ENCODE data around the gene BCL6. TPM values are rescaled to one million over a fixed set of nuclear protein-coding genes. Genes with fewer than 3 reads are reported as not detected.
"Not testable (repeated sequence)": the region's sequence is repeated elsewhere in the genome, so short reads cannot be mapped to it uniquely, and the experiment has no call there.

The BCL6 gene
- total and polyA plus RNA-seq, 2 experiments from 2014 or later: 32.0 to 46.5 TPM

- H3K36me3 ChIP-seq (replicated peaks; ENCODE audit: insufficient read depth, low read depth): no peaks in the 10 kb centered on the region
- H3K27ac ChIP-seq: no peak overlapping the region
- H3K9me2 ChIP-seq (replicated peaks; ENCODE audit: insufficient read depth): no peaks in the 10 kb centered on the region
- H4K20me1 ChIP-seq (ENCODE audit: insufficient read depth, poor library complexity, severe bottlenecking): no peaks in the 10 kb centered on the region
- H3K4me2 ChIP-seq: no peak overlapping the region
- H3K27me3 ChIP-seq: no peaks in the 10 kb centered on the region
- no peak for TF ChIP-seq EZH2 (IDR thresholded peaks at IDR 0.05; ENCODE audit: borderline replicate concordance)
- H3K4me3 ChIP-seq: no peak overlapping the region
- no peaks in the 10 kb centered on the region for H3K79me2 ChIP-seq
- no peaks in the 10 kb centered on the region for H3K4me1 ChIP-seq (ENCODE audit: insufficient read depth)
- no peak overlapping the region for H2AFZ ChIP-seq
- no peaks in the 10 kb centered on the region for H3K9me3 ChIP-seq (ENCODE audit: low read depth)
- 84% methylated on average over 1 of the region's 1 CpG for WGBS (ENCODE audit: low lambda C conversion rate, missing lambda C conversion rate)
- DNase-seq (ENCODE audit: low spot score): no peak
Measured at GRCh38 chr3:187684444-187684843, 60.8 kb downstream of the BCL6 start.

- H3K9me3 ChIP-seq (ENCODE audit: low read depth); H3K4me3 ChIP-seq; H4K20me1 ChIP-seq (ENCODE audit: insufficient read depth, poor library complexity, severe bottlenecking); H3K79me2 ChIP-seq; DNase-seq (ENCODE audit: low spot score); H3K4me1 ChIP-seq (ENCODE audit: insufficient read depth); H2AFZ ChIP-seq; H3K36me3 ChIP-seq (replicated peaks; ENCODE audit: insufficient read depth, low read depth); H3K4me2 ChIP-seq; H3K9me2 ChIP-seq (replicated peaks; ENCODE audit: insufficient read depth); H3K27me3 ChIP-seq; H3K27ac ChIP-seq: not testable (repeated sequence)
- WGBS (ENCODE audit: low lambda C conversion rate, missing lambda C conversion rate): 85% methylated on average over 11 of the region's 11 CpGs
Measured at GRCh38 chr3:187681756-187682155, 63.5 kb downstream of the BCL6 start.

- Histone ChIP-seq H3K4me1 (ENCODE audit: insufficient read depth) (no peaks in the 10 kb centered on the region), H3K27ac (no peak overlapping the region), H3K36me3 (replicated peaks; ENCODE audit: insufficient read depth, low read depth) (no peaks in the 10 kb centered on the region), H3K9me3 (ENCODE audit: low read depth) (no peaks in the 10 kb centered on the region), H3K79me2 (no peaks in the 10 kb centered on the region), H2AFZ (no peak overlapping the region), H3K4me2 (peak overlapping the region; percentile 32), H3K9me2 (replicated peaks; ENCODE audit: insufficient read depth) (no peaks in the 10 kb centered on the region), H4K20me1 (ENCODE audit: insufficient read depth, poor library complexity, severe bottlenecking) (no peaks in the 10 kb centered on the region), H3K4me3 (no peak overlapping the region), H3K27me3 (no peaks in the 10 kb centered on the region)
- TF ChIP-seq CTCF (IDR thresholded peaks at IDR 0.05; ENCODE audit: poor library complexity): peak; percentile 88
- no peak for TF ChIP-seq EZH2phosphoT487 (IDR thresholded peaks at IDR 0.05; ENCODE audit: low read depth, severe bottlenecking, unreplicated experiment)
- TF ChIP-seq EZH2 (IDR thresholded peaks at IDR 0.05; ENCODE audit: borderline replicate concordance): no peak
- 27% methylated on average over 7 of the region's 7 CpGs for WGBS (ENCODE audit: low lambda C conversion rate, missing lambda C conversion rate)
- peak; percentile 87 for DNase-seq (ENCODE audit: low spot score)
Measured at GRCh38 chr3:187679638-187680396, 65.5 kb downstream of the BCL6 start.

- Histone ChIP-seq H3K9me2 (replicated peaks; ENCODE audit: insufficient read depth) (no peaks in the 10 kb centered on the region), H3K79me2 (no peaks in the 10 kb centered on the region), H3K4me2 (peak overlapping the region; percentile 32), H3K9me3 (ENCODE audit: low read depth) (no peaks in the 10 kb centered on the region), H3K36me3 (replicated peaks; ENCODE audit: insufficient read depth, low read depth) (no peaks in the 10 kb centered on the region), H3K4me1 (ENCODE audit: insufficient read depth) (no peaks in the 10 kb centered on the region), H3K27ac (no peak overlapping the region), H3K4me3 (no peak overlapping the region), H4K20me1 (ENCODE audit: insufficient read depth, poor library complexity, severe bottlenecking) (no peaks in the 10 kb centered on the region), H2AFZ (no peak overlapping the region), H3K27me3 (no peaks in the 10 kb centered on the region)
- peak; percentile 93 for TF ChIP-seq CTCF (IDR thresholded peaks at IDR 0.05; ENCODE audit: poor library complexity)
- TF ChIP-seq EZH2phosphoT487 (IDR thresholded peaks at IDR 0.05; ENCODE audit: low read depth, severe bottlenecking, unreplicated experiment): no peak
- DNase-seq (ENCODE audit: low spot score): peak; percentile 81
- 17% methylated on average over 5 of the region's 5 CpGs for WGBS (ENCODE audit: low lambda C conversion rate, missing lambda C conversion rate)
Measured at GRCh38 chr3:187678726-187679268, 66.5 kb downstream of the BCL6 start.

All from hepatocyte (in vitro differentiated cells).